Upper lobe of left lung (tissue), 4 donors: ENCODE measurements around the gene ADAMTS13.

Source experiments
- CTCF ChIP-seq, 6 experiments: fragments of 450-650 bp in 4 of 6; fragments of 200-600 bp in 2 of 6; sonication (generic) in 2 of 6; IDR thresholded peaks; one replicate each; pipeline ENCODE4 v1.5.1; 2016 to 2019; ENCODE audit warnings: antibody characterized with exemption in 6 of 6
- EP300 ChIP-seq, 4 donors: sonication (generic); formaldehyde crosslinking; IDR thresholded peaks; one replicate each; pipeline ENCODE4 v1.5.1; 2017; ENCODE audit warnings: antibody characterized with exemption in 4 of 4, control low read depth in 2 of 4
- POLR2A ChIP-seq, 4 donors: fragments of 450-650 bp; IDR thresholded peaks; one replicate each; pipeline ENCODE4 v1.5.1; 2016 to 2017; ENCODE audit warnings: antibody characterized with exemption in 4 of 4, mild to moderate bottlenecking in 2 of 4

GRCh38 chr9:133472753-133473378, 50.7 kb downstream of the ADAMTS13 start:
- no peak for TF ChIP-seq CTCF (IDR thresholded peaks at IDR 0.05)
- no peak for TF ChIP-seq POLR2A (IDR thresholded peaks at IDR 0.05)
- no peak for TF ChIP-seq EP300 (IDR thresholded peaks at IDR 0.05)
